ENCODE data around the gene RAD51AP1. TPM values are rescaled to one million over a fixed set of nuclear protein-coding genes. Genes with fewer than 3 reads are reported as not detected.

The RAD51AP1 gene
- total and polyA plus RNA-seq, 2 of the 8 experiments (the other 6 are each of a cell fraction or from before 2014, with no cell fraction given) = 29.7 to 48.3 TPM

- H3K4me3 ChIP-seq (ENCODE audit: extremely low read depth in 1 of 4, insufficient read depth in 2 of 4, low read depth in 3 of 4, low read length in 4 of 4) = no peak overlapping the region
- no peak overlapping the region for H2AFZ ChIP-seq (ENCODE audit: low read length)
- no peak overlapping the region for H3K27ac ChIP-seq (ENCODE audit: low read depth, low read length)
- no peak overlapping the region for H4K5ac ChIP-seq (ENCODE audit: insufficient read length, low read depth, low read length)
- CTCF ChIA-PET (ENCODE audit: partially characterized antibody) = no interaction called here
- no peak overlapping the region for H2BK120ac ChIP-seq (replicated peaks; ENCODE audit: low read depth, low read length)
- no peak overlapping the region for H3K18ac ChIP-seq (ENCODE audit: extremely low read depth, low read length)
- H3K9me3 ChIP-seq (ENCODE audit: insufficient read depth in 2 of 2, low read depth in 1 of 2, low read length in 1 of 2) = no peaks in the 10 kb centered on the region
- H2AK5ac ChIP-seq (ENCODE audit: low read depth, low read length) = no peak overlapping the region
- no peak overlapping the region for H3K14ac ChIP-seq (ENCODE audit: insufficient read length)
- H3K79me1 ChIP-seq (ENCODE audit: low read depth, low read length) = no peaks in the 10 kb centered on the region
- no peak overlapping the region for H3K23ac ChIP-seq (ENCODE audit: insufficient read length)
- POLR2A ChIA-PET (ENCODE audit: partially characterized antibody) = no interaction called here
- H4K8ac ChIP-seq (ENCODE audit: extremely low read depth, insufficient read depth, low read length) = no peak overlapping the region
- no peak overlapping the region for H2BK20ac ChIP-seq (ENCODE audit: low read length)
- DNase-seq (ENCODE audit: low read depth in 1 of 2, low spot score in 2 of 2) = no peak
- H3K79me2 ChIP-seq (ENCODE audit: control insufficient read depth in 1 of 2, insufficient read depth in 2 of 2, low read length in 2 of 2) = no peaks in the 10 kb centered on the region
- no peak overlapping the region for H2BK12ac ChIP-seq (ENCODE audit: low read depth, low read length)
- H2BK15ac ChIP-seq (ENCODE audit: low read length) = no peak overlapping the region
- no peak overlapping the region for H4K91ac ChIP-seq (replicated peaks; ENCODE audit: insufficient read length, low read length)
- no peaks in the 10 kb centered on the region for H3K23me2 ChIP-seq (ENCODE audit: low read depth, low read length)
- WGBS, 2 experiments (ENCODE audit: extremely low coverage in 1 of 2, insufficient coverage in 1 of 2, insufficient read length in 1 of 2, insufficient replicate concordance in 2 of 2, low coverage in 1 of 2, low lambda C conversion rate in 2 of 2, missing lambda C conversion rate in 1 of 2) = 90 to 100% methylated on average over 1 to 5 of the region's 5 CpGs
- no peak overlapping the region for H3K56ac ChIP-seq (replicated peaks; ENCODE audit: insufficient read length, low read depth, low read length)
- no peaks in the 10 kb centered on the region for H4K20me1 ChIP-seq (replicated peaks in 1 of 2; ENCODE audit: control insufficient read depth in 1 of 2, insufficient read depth in 2 of 2, low read length in 2 of 2)
- no peak overlapping the region for H3K4me2 ChIP-seq (ENCODE audit: insufficient read depth in 1 of 2, low read depth in 2 of 2, low read length in 2 of 2)
- H3K4me1 ChIP-seq (replicated peaks in 1 of 4; ENCODE audit: control insufficient read depth in 3 of 4, insufficient read depth in 4 of 4, low read length in 3 of 4) = peaks cover 0 to 2% (median 0%) of the 10 kb centered on the region in 4 experiments; a peak in 1 of 7 replicates
- H2BK5ac ChIP-seq (ENCODE audit: low read depth, low read length) = no peak overlapping the region
- H3K9ac ChIP-seq (replicated peaks in 1 of 4; ENCODE audit: extremely low read depth in 1 of 4, low read depth in 3 of 4, low read length in 3 of 4) = no peak overlapping the region
- peaks cover 0 to 7% (median 0%) of the 10 kb centered on the region in 4 experiments; a peak in 2 of 8 replicates for H3K36me3 ChIP-seq (ENCODE audit: control insufficient read depth in 2 of 4, insufficient read depth in 4 of 4, low read length in 3 of 4)
- no peak for FAIRE-seq
- no peak overlapping the region for H3K4ac ChIP-seq (replicated peaks; ENCODE audit: insufficient read length, low read depth, low read length)
- H3K27me3 ChIP-seq (replicated peaks in 1 of 4; ENCODE audit: control insufficient read depth in 3 of 4, extremely low read depth in 1 of 4, insufficient read depth in 3 of 4, low read length in 3 of 4) = no peaks in the 10 kb centered on the region
- TF ChIP-seq BACH1 (IDR thresholded peaks at IDR 0.05; ENCODE audit: low read length) = no peak
- TF ChIP-seq CBX5 (IDR thresholded peaks at IDR 0.05; ENCODE audit: low read depth, low read length) = no peak
- no peak for TF ChIP-seq TCF12 (IDR thresholded peaks at IDR 0.05; ENCODE audit: low read depth, low read length)
- TF ChIP-seq ATF3 (IDR thresholded peaks at IDR 0.05; ENCODE audit: insufficient read depth, low read depth, low read length) = no peak
- TF ChIP-seq KDM5A (IDR thresholded peaks at IDR 0.05; ENCODE audit: low read length) = no peak
- TF ChIP-seq HDAC2 (IDR thresholded peaks at IDR 0.05; ENCODE audit: borderline replicate concordance in 1 of 2, low read depth in 2 of 2, low read length in 2 of 2) = no peak
- TF ChIP-seq CBX8 (IDR thresholded peaks at IDR 0.05; ENCODE audit: borderline replicate concordance, low read depth, low read length) = no peak
- TF ChIP-seq BRCA1 (IDR thresholded peaks at IDR 0.05; ENCODE audit: low read depth, low read length) = no peak
- TF ChIP-seq MAX (IDR thresholded peaks at IDR 0.05) = no peak
Observed at GRCh38 chr12:4506870-4507269, 31.8 kb upstream of the RAD51AP1 start.
